LNCaP clone FGC (cell line): ENCODE data around the gene MAGI2.

Experiments
- DNase-seq: peaks from one replicate; pipeline ENCODE4 v3.0.0-alpha.2; 2011; ENCODE audit warnings: low read depth
- H3K4me3 ChIP-seq: 2 replicates; pipeline ENCODE4 v1.5.1; 2011; ENCODE audit warnings: mild to moderate bottlenecking, low read depth, low read length, control low read depth
- TF ChIP-seq, protein P1 (sequence below): IDR thresholded peaks from 2 replicates; pipeline ENCODE4 v1.5.1; 2012; ENCODE audit warnings: mild to moderate bottlenecking; ENCODE audit not compliant: control insufficient read depth, insufficient read depth; ENCODE audit errors: extremely low read depth

The MAGI2 gene

DNA sequence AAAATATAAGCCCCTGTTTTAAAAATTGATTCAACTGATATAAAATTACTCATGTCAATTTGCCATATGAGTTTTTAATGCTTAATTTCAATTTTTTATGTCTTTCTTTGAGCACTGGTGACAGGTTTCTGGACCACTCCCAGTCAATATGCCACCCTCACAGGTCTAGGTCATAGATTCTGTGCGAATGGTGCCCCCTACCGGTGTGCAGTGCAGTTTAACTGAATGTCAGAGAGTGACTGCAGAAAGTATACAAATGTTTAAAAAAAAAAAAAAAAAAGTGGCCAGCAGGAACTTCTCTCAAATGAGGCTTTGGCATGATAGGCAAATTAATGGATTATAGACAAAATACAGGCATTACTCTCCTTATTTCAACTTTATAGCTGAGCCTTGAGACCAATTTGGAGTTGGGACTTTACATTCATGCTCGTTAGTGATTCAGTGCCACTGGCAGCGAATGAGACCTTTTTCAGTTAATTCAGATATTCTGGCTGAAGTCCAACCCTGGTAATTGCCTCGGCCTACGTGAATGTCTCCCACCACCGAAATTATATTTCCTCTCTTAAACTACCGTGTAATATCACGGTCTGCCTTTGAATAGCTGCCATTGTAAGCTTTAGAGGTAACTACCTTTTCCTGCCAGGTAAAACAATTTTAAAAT, 1227.3 kb downstream of the MAGI2 start:
- peak; percentile 23 for DNase-seq

DNA sequence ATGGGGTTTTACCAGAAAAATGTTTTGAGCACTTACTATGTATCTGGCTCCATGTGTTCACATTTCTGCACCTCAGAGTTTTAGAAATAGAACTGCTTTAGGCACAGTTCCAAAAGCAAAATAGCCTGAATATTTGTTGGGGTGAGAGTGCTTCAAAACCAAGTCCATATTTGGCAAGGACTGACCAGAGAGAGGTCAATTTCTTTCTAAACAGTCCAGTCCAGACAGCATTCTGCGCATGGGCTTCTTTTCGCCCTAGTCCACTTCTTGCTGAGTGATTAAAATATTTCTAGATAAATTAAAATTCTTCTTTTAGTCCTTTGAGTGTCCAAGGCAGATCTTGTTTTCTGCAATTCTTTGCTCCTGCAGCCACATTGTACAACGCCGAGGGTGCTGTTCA, 1227.9 kb downstream of the MAGI2 start:
- DNase-seq: no peak
- TF ChIP-seq, protein P1, sequence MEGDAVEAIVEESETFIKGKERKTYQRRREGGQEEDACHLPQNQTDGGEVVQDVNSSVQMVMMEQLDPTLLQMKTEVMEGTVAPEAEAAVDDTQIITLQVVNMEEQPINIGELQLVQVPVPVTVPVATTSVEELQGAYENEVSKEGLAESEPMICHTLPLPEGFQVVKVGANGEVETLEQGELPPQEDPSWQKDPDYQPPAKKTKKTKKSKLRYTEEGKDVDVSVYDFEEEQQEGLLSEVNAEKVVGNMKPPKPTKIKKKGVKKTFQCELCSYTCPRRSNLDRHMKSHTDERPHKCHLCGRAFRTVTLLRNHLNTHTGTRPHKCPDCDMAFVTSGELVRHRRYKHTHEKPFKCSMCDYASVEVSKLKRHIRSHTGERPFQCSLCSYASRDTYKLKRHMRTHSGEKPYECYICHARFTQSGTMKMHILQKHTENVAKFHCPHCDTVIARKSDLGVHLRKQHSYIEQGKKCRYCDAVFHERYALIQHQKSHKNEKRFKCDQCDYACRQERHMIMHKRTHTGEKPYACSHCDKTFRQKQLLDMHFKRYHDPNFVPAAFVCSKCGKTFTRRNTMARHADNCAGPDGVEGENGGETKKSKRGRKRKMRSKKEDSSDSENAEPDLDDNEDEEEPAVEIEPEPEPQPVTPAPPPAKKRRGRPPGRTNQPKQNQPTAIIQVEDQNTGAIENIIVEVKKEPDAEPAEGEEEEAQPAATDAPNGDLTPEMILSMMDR: no peak
- no peak overlapping the region for H3K4me3 ChIP-seq

More for the DNA sequence above, 1227.3 kb downstream of the MAGI2 start:
- TF ChIP-seq, protein P1: peak; percentile 74
- H3K4me3 ChIP-seq: no peak overlapping the region

DNA sequence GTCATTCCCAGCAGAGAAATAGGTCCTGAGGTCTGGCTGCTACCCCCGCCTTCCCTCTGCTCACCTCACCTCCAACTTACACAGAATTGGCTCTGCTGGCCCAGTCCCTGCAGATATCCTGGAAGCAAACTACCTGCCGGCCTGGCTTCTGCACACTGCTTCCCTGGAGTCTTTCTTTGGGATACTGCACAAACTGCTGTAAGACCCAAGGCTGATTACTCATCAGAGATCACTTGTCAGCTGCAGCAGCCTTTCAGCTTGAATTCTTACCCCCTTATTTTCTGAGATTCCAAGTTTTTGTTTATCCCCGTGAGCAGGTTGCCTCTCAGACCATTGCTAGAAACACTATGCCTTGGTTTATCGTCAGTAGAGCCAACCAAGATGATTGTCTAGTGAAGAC, 1228.5 kb downstream of the MAGI2 start:
- TF ChIP-seq, protein P1: no peak
- no peak overlapping the region for H3K4me3 ChIP-seq
- DNase-seq: no peak

DNA sequence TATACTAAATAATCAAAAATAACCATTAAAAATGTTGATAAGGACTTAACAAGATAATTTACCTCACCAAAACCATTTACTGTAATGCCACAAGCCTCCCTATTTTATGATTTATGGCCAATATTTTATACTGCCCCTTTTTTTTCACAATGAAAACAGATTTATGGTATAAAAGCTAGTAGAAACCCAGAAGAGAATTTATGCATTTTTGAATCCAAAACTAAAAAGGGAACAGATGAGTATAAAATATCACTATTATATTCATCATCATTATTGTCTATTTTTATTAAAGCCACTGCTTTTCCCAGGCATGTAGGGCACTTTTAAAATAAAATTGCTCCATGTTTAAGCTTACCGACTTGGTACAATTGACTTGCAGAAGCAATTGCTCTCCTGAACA, 1229.9 kb downstream of the MAGI2 start:
- no peak overlapping the region for H3K4me3 ChIP-seq
- no peak for DNase-seq
- TF ChIP-seq, protein P1: no peak

DNA sequence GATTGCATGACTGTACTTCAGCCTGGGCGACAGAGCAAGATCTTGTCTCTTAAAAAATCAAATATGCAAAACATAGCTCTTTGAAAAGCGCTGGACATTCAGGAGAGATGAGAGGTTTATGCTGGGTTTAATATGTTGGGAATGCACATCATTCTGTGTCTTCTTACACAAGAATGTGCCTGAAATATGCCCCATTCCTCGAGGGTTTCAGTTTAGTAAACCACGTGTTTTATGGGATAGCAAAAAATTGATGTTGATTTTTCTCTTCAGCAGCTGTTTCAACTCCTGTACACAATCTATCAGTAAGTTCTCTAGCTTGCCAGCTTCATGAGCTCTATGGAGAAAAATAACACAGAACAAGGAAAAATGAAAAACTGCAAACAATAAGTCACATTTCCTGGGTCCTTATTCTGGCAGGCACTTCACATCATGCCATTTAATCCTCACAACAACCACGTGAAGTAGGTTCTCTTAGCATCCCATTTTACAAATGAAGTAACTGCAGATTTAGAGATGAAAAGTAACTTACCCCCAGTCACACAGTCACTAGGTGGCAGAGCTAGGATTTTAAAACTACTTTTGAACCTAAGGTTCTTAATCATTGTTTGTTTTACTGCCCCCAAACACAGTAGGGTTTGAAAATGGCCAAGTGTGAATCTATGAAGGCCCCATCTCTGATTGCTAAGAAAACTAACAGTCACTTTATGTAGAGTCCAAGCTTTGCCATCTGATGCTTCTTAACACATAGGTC, 1231.3 kb downstream of the MAGI2 start:
- TF ChIP-seq, protein P1: peak; percentile 17; the same call in 1 of the 2 replicates
- H3K4me3 ChIP-seq: no peak overlapping the region
- no peak for DNase-seq

DNA sequence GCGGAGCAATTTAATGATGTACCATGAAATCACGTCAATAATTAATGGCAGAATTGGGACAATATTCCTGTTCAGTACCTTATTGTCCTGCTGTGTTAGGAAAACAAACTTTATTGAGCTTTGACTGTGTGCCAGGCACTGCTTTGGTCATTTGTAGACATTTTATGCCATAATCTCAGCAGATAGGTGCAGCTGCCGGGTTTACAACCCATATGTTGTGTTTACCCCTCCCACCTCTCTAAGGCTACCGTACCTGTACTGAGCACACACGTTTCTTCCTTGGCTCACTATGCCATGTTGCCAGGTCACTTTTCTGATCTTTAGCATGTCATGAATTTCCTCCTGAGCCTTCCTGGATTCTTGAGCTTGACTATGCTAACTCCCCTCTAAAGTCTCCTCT, 1232.7 kb downstream of the MAGI2 start:
- peak; percentile 56 for DNase-seq
- TF ChIP-seq, protein P1: no peak
- H3K4me3 ChIP-seq: no peak overlapping the region
